GM23338 (cell line): Measurements from ENCODE around the gene PCED1A. TPM values are rescaled to one million over a fixed set of nuclear protein-coding genes. Genes with fewer than 3 reads are reported as not detected.

ENCODE experiments used
- ATAC-seq: fragments of 200-7000 bp; cut with Tn5 transposase; 3 replicates; pipeline ENCODE4 v1.9.1; 2020
- DNase-seq: peaks from one replicate; pipeline ENCODE4 v3.0.0-alpha.2; 2015; ENCODE audit warnings: low spot score
- H2AFZ ChIP-seq: fragments of 200-600 bp; sonication (generic); 2 replicates; pipeline ENCODE4 v1.8.0; 2016; ENCODE audit warnings: antibody characterized with exemption, mild to moderate bottlenecking, moderate library complexity
- H3F3A ChIP-seq: fragments of 200-600 bp; sonication (generic); replicated peaks from 2 replicates; pipeline ENCODE4 v1.8.0; 2017; ENCODE audit warnings: antibody characterized with exemption, mixed run types, low read depth
- H3K27ac ChIP-seq: fragments of 200-600 bp; sonication (generic); 2 replicates; pipeline ENCODE4 v1.6.1; 2016; ENCODE audit warnings: low read depth
- H3K27me3 ChIP-seq: fragments of 200-600 bp; sonication (generic); 2 replicates; pipeline ENCODE4 v1.8.0; 2016; ENCODE audit warnings: mild to moderate bottlenecking, mixed run types, moderate library complexity; ENCODE audit not compliant: insufficient read depth
- H3K36me3 ChIP-seq: fragments of 200-600 bp; sonication (generic); 2 replicates; pipeline ENCODE4 v1.8.0; 2016; ENCODE audit warnings: mild to moderate bottlenecking; ENCODE audit not compliant: insufficient read depth
- H3K4me1 ChIP-seq: fragments of 200-600 bp; sonication (generic); 2 replicates; pipeline ENCODE4 v1.8.0; 2016; ENCODE audit warnings: mild to moderate bottlenecking, moderate library complexity; ENCODE audit not compliant: insufficient read depth
- H3K4me2 ChIP-seq: fragments of 200-600 bp; sonication (generic); 2 replicates; pipeline ENCODE4 v1.7.1; 2017; ENCODE audit warnings: mixed run types
- H3K4me3 ChIP-seq: fragments of 200-600 bp; sonication (generic); 2 replicates; pipeline ENCODE4 v1.6.1; 2016; ENCODE audit warnings: mixed run types
- H3K79me2 ChIP-seq: fragments of 200-600 bp; sonication (generic); replicated peaks from 2 replicates; pipeline ENCODE4 v1.8.0; 2017; ENCODE audit warnings: mild to moderate bottlenecking; ENCODE audit not compliant: insufficient read depth
- H3K9me2 ChIP-seq: fragments of 200-600 bp; sonication (generic); 2 replicates; pipeline ENCODE4 v1.8.0; 2017; ENCODE audit not compliant: insufficient read depth
- H4K20me1 ChIP-seq: fragments of 200-600 bp; sonication (generic); replicated peaks from 2 replicates; pipeline ENCODE4 v1.8.0; 2017; ENCODE audit warnings: mild to moderate bottlenecking; ENCODE audit not compliant: insufficient read depth
- H3K27ac Mint-ChIP-seq: 2 replicates; pipeline ENCODE4 v1.8.0; 2020; ENCODE audit warnings: inconsistent platforms, mild to moderate bottlenecking, moderate library complexity, mixed read lengths
- H3K27me3 Mint-ChIP-seq: 3 replicates; pipeline ENCODE4 v1.8.0; 2022; ENCODE audit warnings: low read depth, mild to moderate bottlenecking, moderate library complexity, mixed read lengths, inconsistent platforms; ENCODE audit not compliant: insufficient read depth, poor library complexity
- H3K36me3 Mint-ChIP-seq: 3 replicates; pipeline ENCODE4 v1.8.0; 2021; ENCODE audit warnings: low read depth, mild to moderate bottlenecking, inconsistent platforms, moderate library complexity, mixed read lengths
- H3K4me1 Mint-ChIP-seq: 3 replicates; pipeline ENCODE4 v1.8.0; 2020; ENCODE audit warnings: mild to moderate bottlenecking, inconsistent platforms, mixed read lengths
- H3K4me3 Mint-ChIP-seq: 3 replicates; pipeline ENCODE4 v1.8.0; 2021; ENCODE audit warnings: moderate library complexity, mild to moderate bottlenecking, inconsistent platforms, mixed read lengths
- H3K9me3 Mint-ChIP-seq: 3 replicates; pipeline ENCODE4 v1.8.0; 2020; ENCODE audit warnings: moderate library complexity, mild to moderate bottlenecking, inconsistent platforms, mixed read lengths
- CREB1 ChIP-seq: fragments of 250-450 bp; sonication (Bioruptor Pico); IDR thresholded peaks from 2 replicates; pipeline ENCODE4 v1.5.0; 2020; ENCODE audit warnings: low read depth, mild to moderate bottlenecking, moderate library complexity
- CTCF ChIP-seq, 2 experiments: fragments of 200-600 bp in 1 of 2; sonication (generic) in 1 of 2; conservative IDR thresholded peaks; 2 replicates each; pipeline versions ENCODE4 v1.5.1 to v1.6.1; 2016 to 2017; ENCODE audit warnings: antibody characterized with exemption in 2 of 2, low read depth in 2 of 2, mild to moderate bottlenecking in 2 of 2, moderate library complexity in 1 of 2
- EZH2 ChIP-seq: fragments of 200-600 bp; sonication (generic); IDR thresholded peaks from one replicate; pipeline ENCODE4 v1.8.0; 2017; ENCODE audit warnings: antibody characterized with exemption, mild to moderate bottlenecking, low read depth; ENCODE audit not compliant: unreplicated experiment
- JUNB ChIP-seq: IDR thresholded peaks from one replicate; pipeline ENCODE4 v1.6.1; 2016; ENCODE audit warnings: antibody characterized with exemption; ENCODE audit not compliant: unreplicated experiment
- ZNF114 ChIP-seq: fragments of 250-450 bp; sonication (Bioruptor Pico); IDR thresholded peaks from 2 replicates; pipeline ENCODE4 v1.5.0; 2020; ENCODE audit warnings: mild to moderate bottlenecking, moderate library complexity
- ZNF462 ChIP-seq: fragments of 250-450 bp; sonication (Bioruptor Pico); IDR thresholded peaks from 2 replicates; pipeline ENCODE4 v1.5.0; 2020; ENCODE audit warnings: mild to moderate bottlenecking, moderate library complexity
- polyA plus RNA-seq: library from polyadenylated mRNA; unstranded; fragments of >200 nt; fragmentation: Nextera tagmentation; extraction: Ambion mirVana; gene quantifications from 2 replicates; pipeline ENCODE4 v1.2.1, GENCODE V29; 2016
- total RNA-seq: library from RNA; depleted of rRNA; stranded (reverse); fragments of >200 nt; shearing (Covaris generic); gene quantifications from 2 replicates; pipeline ENCODE4 v1.2.3, GENCODE V29; 2014

Gene PCED1A
- total and polyA plus RNA-seq, 2 experiments from 2014 or later, result 5.0 to 8.9 TPM

GRCh38 chr20:2869381-2869780, 28.9 kb upstream of the PCED1A start:
- DNase-seq (no peak), ATAC-seq (no peak)
- H3K4me3 ChIP-seq, result no peak overlapping the region
- TF ChIP-seq ZNF114 (CRISPR knock-in tag) (no peak), ZNF462 (no peak), CREB1 (no peak)
- H3K4me3 Mint-ChIP-seq, result no peak overlapping the region; the same call in 2 of the 3 replicates
- H4K20me1 ChIP-seq, result no peaks in the 10 kb centered on the region
- peaks cover 28% of the 10 kb centered on the region for H3K27me3 ChIP-seq
- H3K9me3 Mint-ChIP-seq, result no peaks in the 10 kb centered on the region
- no peaks in the 10 kb centered on the region; the same call in 2 of the 3 replicates for H3K36me3 Mint-ChIP-seq
- no peaks in the 10 kb centered on the region for H3K9me2 ChIP-seq
- H3K27ac ChIP-seq, result no peak overlapping the region
- peaks cover 29% of the 10 kb centered on the region for H3K27me3 Mint-ChIP-seq
- H3K27ac Mint-ChIP-seq, result no peak overlapping the region
- no peak overlapping the region for H3K4me2 ChIP-seq
- peaks cover 5% of the 10 kb centered on the region for H3K4me1 ChIP-seq
- H3K36me3 ChIP-seq, result no peaks in the 10 kb centered on the region
- H2AFZ ChIP-seq, result no peak overlapping the region
- H3F3A ChIP-seq, result 0 out of 2 replicates have a peak, but pooled peaks cover 5% of the 10 kb centered on the region
- H3K4me1 Mint-ChIP-seq, result peaks cover 13% of the 10 kb centered on the region; the same call in 2 of the 3 replicates
- H3K79me2 ChIP-seq, result peaks cover 5% of the 10 kb centered on the region

- Histone ChIP-seq H3K4me2 (no peak overlapping the region), H3K4me3 (no peak overlapping the region), H3K27ac (no peak overlapping the region), H3K27me3 (peaks cover 25% of the 10 kb centered on the region), H4K20me1 (no peaks in the 10 kb centered on the region), H3K79me2 (no peaks in the 10 kb centered on the region), H3K4me1 (peaks cover 5% of the 10 kb centered on the region), H3K9me2 (no peaks in the 10 kb centered on the region), H2AFZ (no peak overlapping the region), H3K36me3 (no peaks in the 10 kb centered on the region), H3F3A (no peaks in the 10 kb centered on the region)
- Mint-ChIP-seq H3K36me3 (no peaks in the 10 kb centered on the region; the same call in 2 of the 3 replicates), H3K27me3 (peaks cover 21% of the 10 kb centered on the region), H3K4me3 (no peak overlapping the region), H3K9me3 (no peaks in the 10 kb centered on the region), H3K4me1 (peaks cover 12% of the 10 kb centered on the region; the same call in 2 of the 3 replicates), H3K27ac (no peak overlapping the region)
- ATAC-seq (no peak), DNase-seq (no peak)
- no peak for TF ChIP-seq CREB1
- no peak for TF ChIP-seq JUNB
- no peak for TF ChIP-seq CTCF (conservative IDR thresholded peaks at IDR 0.05; ENCODE audit: low read depth in 2 of 2)
- TF ChIP-seq EZH2, result no peak
Measured at GRCh38 chr20:2867081-2867864, 26.8 kb upstream of the PCED1A start.
